CD14-positive monocyte (primary cell): ENCODE measurements around the gene CDH13. TPM values are rescaled to one million over a fixed set of nuclear protein-coding genes. Genes with fewer than 3 reads are reported as not detected.

Experiments
- DNase-seq, 3 donors: peaks; one replicate each; pipeline ENCODE4 v3.0.0-alpha.2; 2011 to 2022
- H2AFZ ChIP-seq: 2 replicates; pipeline ENCODE4 v1.6.0; 2012; ENCODE audit warnings: mild to moderate bottlenecking, low read depth, low read length, inconsistent platforms; ENCODE audit not compliant: insufficient read depth, poor library complexity, severe bottlenecking
- H3K27ac ChIP-seq, 2 donors: 1 replicate in 1 of 2; 2 replicates in 1 of 2; pipeline ENCODE4 v1.5.1; 2012 to 2013; ENCODE audit warnings: low read length in 2 of 2, control low read depth in 1 of 2, inconsistent platforms in 1 of 2, low read depth in 1 of 2, mild to moderate bottlenecking in 1 of 2
- H3K27me3 ChIP-seq, 2 donors: one replicate each; pipeline versions ENCODE4 v1.6.0 to v1.6.1; 2011 to 2013; ENCODE audit warnings: low read length in 2 of 2; ENCODE audit not compliant: control insufficient read depth in 2 of 2, insufficient read depth in 2 of 2
- H3K36me3 ChIP-seq, 2 donors: replicated peaks in 1 of 2; 1 replicate in 1 of 2; 2 replicates in 1 of 2; pipeline versions ENCODE4 v1.5.1 to v1.6.1; 2012 to 2013; ENCODE audit warnings: low read length in 2 of 2, control low read depth in 1 of 2, inconsistent platforms in 1 of 2, mild to moderate bottlenecking in 1 of 2; ENCODE audit not compliant: insufficient read depth in 2 of 2, control insufficient read depth in 1 of 2
- H3K4me1 ChIP-seq, 2 donors: 1 replicate in 1 of 2; 2 replicates in 1 of 2; pipeline versions ENCODE4 v1.5.1 to v1.6.1; 2012 to 2013; ENCODE audit warnings: low read length in 2 of 2, control low read depth in 1 of 2, inconsistent platforms in 1 of 2, mild to moderate bottlenecking in 1 of 2, moderate library complexity in 1 of 2; ENCODE audit not compliant: insufficient read depth in 2 of 2, control insufficient read depth in 1 of 2
- H3K4me2 ChIP-seq: replicated peaks from 2 replicates; pipeline ENCODE3; 2012; ENCODE audit warnings: low read length, moderate library complexity, mild to moderate bottlenecking; ENCODE audit not compliant: poor library complexity, severe bottlenecking; ENCODE audit errors: extremely low read depth
- H3K4me3 ChIP-seq, 3 experiments: fragments of 200-600 bp in 1 of 3; sonication (generic) in 1 of 3; replicated peaks in 1 of 3; 1 replicate in 2 of 3; 2 replicates in 1 of 3; pipeline ENCODE4 v1.5.1; 2011 to 2013; ENCODE audit warnings: low read length in 3 of 3, mild to moderate bottlenecking in 3 of 3, control low read depth in 2 of 3, low read depth in 2 of 3, inconsistent platforms in 1 of 3, moderate library complexity in 1 of 3
- H3K79me2 ChIP-seq: 2 replicates; pipeline ENCODE4 v1.6.0; 2012; ENCODE audit warnings: mild to moderate bottlenecking, control low read depth, inconsistent platforms, low read length, moderate library complexity; ENCODE audit not compliant: insufficient read depth
- H3K9ac ChIP-seq: 2 replicates; pipeline ENCODE4 v1.6.0; 2017; ENCODE audit warnings: low read length, mild to moderate bottlenecking; ENCODE audit not compliant: insufficient read depth, poor library complexity, severe bottlenecking
- H3K9me3 ChIP-seq, 2 donors: replicated peaks in 1 of 2; 1 replicate in 1 of 2; 2 replicates in 1 of 2; pipeline versions ENCODE4 v1.5.1 to v1.6.1; 2012 to 2013; ENCODE audit warnings: low read length in 2 of 2, control low read depth in 1 of 2; ENCODE audit not compliant: control insufficient read depth in 1 of 2, insufficient read depth in 1 of 2
- H4K20me1 ChIP-seq: 2 replicates; pipeline ENCODE4 v1.6.0; 2012; ENCODE audit warnings: mild to moderate bottlenecking, low read length, control low read depth, moderate library complexity; ENCODE audit not compliant: insufficient read depth
- H3K27ac Mint-ChIP-seq, 7 donors: one replicate each; pipeline ENCODE4 v1.8.0; 2020; ENCODE audit warnings: mild to moderate bottlenecking in 7 of 7, mixed read lengths in 7 of 7, moderate library complexity in 6 of 7, inconsistent platforms in 2 of 7
- H3K27me3 Mint-ChIP-seq, 3 donors: one replicate each; pipeline ENCODE4 v1.8.0; 2021 to 2022; ENCODE audit warnings: low read depth in 3 of 3, mild to moderate bottlenecking in 3 of 3, mixed read lengths in 3 of 3, moderate library complexity in 3 of 3, inconsistent platforms in 1 of 3
- H3K36me3 Mint-ChIP-seq, 2 donors: one replicate each; pipeline ENCODE4 v1.8.0; 2020; ENCODE audit warnings: mixed read lengths in 2 of 2, inconsistent platforms in 1 of 2, mild to moderate bottlenecking in 1 of 2
- H3K4me1 Mint-ChIP-seq: one replicate; pipeline ENCODE4 v1.8.0; 2020; ENCODE audit warnings: mild to moderate bottlenecking, mixed read lengths
- H3K4me3 Mint-ChIP-seq, 2 donors: one replicate each; pipeline ENCODE4 v1.8.0; 2020; ENCODE audit warnings: mild to moderate bottlenecking in 2 of 2, mixed read lengths in 2 of 2, moderate library complexity in 1 of 2
- H3K9me3 Mint-ChIP-seq, 7 donors: one replicate each; pipeline ENCODE4 v1.8.0; 2020 to 2022; ENCODE audit warnings: mixed read lengths in 7 of 7, mild to moderate bottlenecking in 6 of 7, moderate library complexity in 6 of 7, inconsistent platforms in 2 of 7
- CTCF ChIP-seq: fragments of 200-600 bp; IDR thresholded peaks from one replicate; pipeline ENCODE4 v1.8.0; 2022; ENCODE audit warnings: antibody characterized with exemption, mild to moderate bottlenecking
- WGBS: methylation state at CpG from one replicate; pipeline ENCODE4 v1.1.5; 2013; ENCODE audit warnings: missing lambda C conversion rate; ENCODE audit not compliant: insufficient coverage; 5-methylcytosine and 5-hydroxymethylcytosine counted together
- intact Hi-C, 2 donors: fragments of 100-400 bp; cut with micrococcal nuclease; formaldehyde crosslinking; loops; one replicate each; pipeline versions ENCODE4 v1.15.0 to v1.15.1; 2023
- polyA plus RNA-seq, 3 donors: library from polyadenylated mRNA; depleted of rRNA in 1 of 3; unstranded in 2 of 3; stranded (reverse) in 1 of 3; fragments of 300-500 nt in 2 of 3; fragments of >200 nt in 1 of 3; fragmentation: Illumina TruSeq in 2 of 3; gene quantifications; 1 replicate in 2 of 3; 2 replicates in 1 of 3; pipeline ENCODE4 v1.2.3, GENCODE V29; 2012 to 2021

Gene CDH13
- polyA plus RNA-seq, 3 donors: 0.13 to 0.19 TPM; not detected in 1

GRCh38 chr16:82639263-82639662 is 12.5 kb downstream of the CDH13 start:
- Histone ChIP-seq H4K20me1 (no peaks in the 10 kb centered on the region), H3K4me1 (no peaks in the 10 kb centered on the region), H3K4me2 (no peak overlapping the region), H3K4me3 (no peak overlapping the region), H3K79me2 (no peaks in the 10 kb centered on the region), H2AFZ (no peak overlapping the region), H3K36me3 (no peaks in the 10 kb centered on the region), H3K27ac (no peak overlapping the region), H3K27me3 (no peaks in the 10 kb centered on the region), H3K9ac (no peak overlapping the region), H3K9me3 (no peaks in the 10 kb centered on the region)
- Mint-ChIP-seq H3K9me3 (no peaks in the 10 kb centered on the region), H3K36me3 (no peaks in the 10 kb centered on the region), H3K27me3 (peaks cover 0 to 2% (median 0%) of the 10 kb centered on the region in 3 donors), H3K4me3 (no peak overlapping the region), H3K4me1 (no peaks in the 10 kb centered on the region), H3K27ac (no peak overlapping the region)
- intact Hi-C loops: no loop called here
- no peak for TF ChIP-seq CTCF
- DNase-seq: no peak
- 47% methylated on average over 2 of the region's 3 CpGs for WGBS

- Histone ChIP-seq H3K9me3 (no peaks in the 10 kb centered on the region), H3K79me2 (no peaks in the 10 kb centered on the region), H3K36me3 (no peaks in the 10 kb centered on the region), H3K4me3 (no peak overlapping the region), H3K27me3 (no peaks in the 10 kb centered on the region), H3K9ac (no peak overlapping the region), H4K20me1 (no peaks in the 10 kb centered on the region), H3K27ac (no peak overlapping the region), H2AFZ (no peak overlapping the region), H3K4me1 (no peaks in the 10 kb centered on the region), H3K4me2 (no peak overlapping the region)
- no peak overlapping the region for H3K4me3 Mint-ChIP-seq
- H3K36me3 Mint-ChIP-seq: no peaks in the 10 kb centered on the region
- H3K4me1 Mint-ChIP-seq: no peaks in the 10 kb centered on the region
- H3K27me3 Mint-ChIP-seq: peaks cover 0 to 3% (median 2%) of the 10 kb centered on the region in 3 donors
- DNase-seq: peak in 1 of 3 donors; percentile 1
- no peak overlapping the region for H3K27ac Mint-ChIP-seq
- peak; percentile 62 for TF ChIP-seq CTCF
- no peaks in the 10 kb centered on the region for H3K9me3 Mint-ChIP-seq
- intact Hi-C loops: no loop called here
- WGBS: 48% methylated on average over 5 of the region's 9 CpGs
Observed at GRCh38 chr16:82639666-82640336, 13.0 kb downstream of the CDH13 start.
